Measurements from ENCODE around the gene GPR148. TPM values are rescaled to one million over a fixed set of nuclear protein-coding genes. Genes with fewer than 3 reads are reported as not detected.
"Not testable (repeated sequence)": the region's sequence is repeated elsewhere in the genome, so short reads cannot be mapped to it uniquely, and the experiment has no call there.

GPR148 gene, protein sequence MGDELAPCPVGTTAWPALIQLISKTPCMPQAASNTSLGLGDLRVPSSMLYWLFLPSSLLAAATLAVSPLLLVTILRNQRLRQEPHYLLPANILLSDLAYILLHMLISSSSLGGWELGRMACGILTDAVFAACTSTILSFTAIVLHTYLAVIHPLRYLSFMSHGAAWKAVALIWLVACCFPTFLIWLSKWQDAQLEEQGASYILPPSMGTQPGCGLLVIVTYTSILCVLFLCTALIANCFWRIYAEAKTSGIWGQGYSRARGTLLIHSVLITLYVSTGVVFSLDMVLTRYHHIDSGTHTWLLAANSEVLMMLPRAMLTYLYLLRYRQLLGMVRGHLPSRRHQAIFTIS
- total RNA-seq (2014; rRNA removed; shearing (Covaris generic)) = not detected in 2 replicates
- polyA plus RNA-seq (2014; cell fraction: nucleus; rRNA removed) = not detected in 2 replicates

GRCh38 chr2:130728549-130729316 lies at the start of gene GPR148:
Gene GPR148, plus strand, starts transcription at chr2:130729070. Its CDS starts 82 bp downstream, at chr2:130729152.
- no peak for DNase-seq (ENCODE audit: extremely low read depth, low read depth)

GRCh38 chr2:130692041-130692770 lies 36.7 kb upstream of the GPR148 start:
- DNase-seq (ENCODE audit: extremely low read depth, low read depth) = not testable (repeated sequence)

- DNase-seq (ENCODE audit: extremely low read depth, low read depth) = peak; percentile 59
Measured at GRCh38 chr2:130693474-130693873, 35.4 kb upstream of the GPR148 start.

DNA sequence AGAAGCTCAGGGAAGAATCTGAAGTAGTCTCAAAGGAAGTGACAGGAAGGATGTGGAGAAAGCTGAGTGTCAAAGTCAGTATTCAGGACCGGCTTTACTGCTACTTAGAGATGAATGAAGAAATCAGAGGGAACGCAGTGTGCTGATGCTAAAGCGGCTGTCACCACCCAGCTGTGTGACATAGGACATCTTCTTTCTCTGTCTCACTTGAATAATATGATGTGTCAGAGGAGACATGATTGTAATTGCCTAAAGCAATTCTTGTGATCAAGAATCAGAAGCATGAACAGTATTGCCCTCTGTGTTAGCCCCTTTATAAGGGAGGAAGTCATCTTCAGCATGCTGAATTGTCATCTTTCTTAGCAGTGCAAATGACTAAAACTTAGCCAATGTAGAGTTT lies 25.6 kb upstream of the GPR148 start:
- not testable (repeated sequence) for DNase-seq (ENCODE audit: extremely low read depth, low read depth)

- not testable (repeated sequence) for DNase-seq (ENCODE audit: extremely low read depth, low read depth)
Measured at GRCh38 chr2:130714795-130715194, 14.1 kb upstream of the GPR148 start.

- no peak for DNase-seq (ENCODE audit: extremely low read depth, low read depth)
Measured at GRCh38 chr2:130720036-130720435, 8.8 kb upstream of the GPR148 start.

- no peak for DNase-seq (ENCODE audit: extremely low read depth, low read depth)
Measured at GRCh38 chr2:130720528-130720927, 8.3 kb upstream of the GPR148 start.

DNA sequence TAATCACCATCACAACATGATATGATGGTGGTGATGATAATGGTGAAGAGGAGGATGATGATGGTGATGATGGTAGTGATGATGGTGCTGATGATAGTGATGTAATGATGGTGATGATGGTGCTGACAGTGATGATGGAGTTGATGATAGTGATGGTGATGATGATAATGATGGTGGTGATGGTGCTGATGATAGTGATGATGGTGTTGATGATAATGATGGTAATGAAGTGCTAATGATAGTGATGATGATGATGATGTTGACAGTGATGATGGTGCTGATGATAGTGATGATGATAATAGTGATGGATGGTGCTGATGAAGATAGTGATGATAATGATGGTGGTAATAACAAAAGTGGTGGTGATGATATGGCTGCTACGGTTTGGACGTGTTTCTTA lies 4.4 kb upstream of the GPR148 start:
- DNase-seq (ENCODE audit: extremely low read depth, low read depth) = no peak

DNA sequence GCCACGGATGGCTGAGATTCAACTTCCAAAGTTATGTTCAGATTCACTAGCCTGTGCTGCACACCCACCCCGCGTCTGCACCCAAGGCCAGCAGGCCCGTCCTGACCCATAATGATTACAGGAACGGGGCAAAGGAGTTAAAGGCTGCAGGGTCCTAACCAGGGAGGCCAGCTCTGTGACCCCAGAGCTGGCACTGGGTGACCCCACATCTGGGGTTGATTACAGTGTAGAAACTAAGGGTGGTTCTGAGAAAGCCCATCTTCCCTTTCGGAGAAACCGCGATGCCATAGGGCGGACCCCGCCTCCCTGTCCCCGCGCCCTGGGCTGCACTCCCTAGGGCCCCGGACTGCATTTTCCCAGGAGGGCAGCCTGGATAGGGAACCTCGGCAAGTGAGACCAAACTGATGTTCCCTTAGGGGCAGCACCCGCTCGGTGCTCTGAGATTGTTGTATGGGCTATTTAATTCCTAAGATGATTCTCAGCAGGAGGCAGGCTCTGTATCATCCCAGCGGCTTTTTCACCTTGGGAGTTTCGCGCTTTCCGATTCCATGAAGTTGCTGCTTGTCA lies 2.2 kb upstream of the GPR148 start:
- DNase-seq (ENCODE audit: extremely low read depth, low read depth) = no peak

- peak; percentile 80 for DNase-seq (ENCODE audit: extremely low read depth, low read depth)
Measured at GRCh38 chr2:130727286-130727924, 1.5 kb upstream of the GPR148 start.

DNA sequence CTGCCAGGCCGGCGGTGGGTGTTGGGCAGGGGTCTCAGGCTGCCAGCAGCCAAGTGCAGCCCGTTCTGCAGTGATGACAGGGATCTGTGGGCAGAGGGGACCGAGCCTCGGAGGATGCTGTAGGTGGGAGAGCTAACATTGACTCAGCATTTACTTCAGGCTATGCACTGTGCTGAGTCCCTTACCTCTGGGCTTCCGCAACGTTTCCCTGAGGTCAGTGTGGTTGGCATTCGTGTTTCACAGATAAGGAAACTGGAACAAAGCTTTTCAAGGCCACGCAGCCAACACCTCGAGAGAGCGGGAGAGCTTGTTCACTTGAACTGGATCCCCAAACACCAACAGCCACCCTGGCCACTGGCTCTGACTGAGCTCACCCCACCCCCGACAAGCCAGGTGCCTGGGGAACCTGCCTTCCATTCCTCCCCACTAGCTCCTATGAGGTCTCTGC lies 839 bp upstream of the GPR148 start:
- DNase-seq (ENCODE audit: extremely low read depth, low read depth) = no peak

- no peak for DNase-seq (ENCODE audit: extremely low read depth, low read depth)
Measured at GRCh38 chr2:130729322-130730299, 741 bp downstream of the GPR148 start.

- not testable (repeated sequence) for DNase-seq (ENCODE audit: extremely low read depth, low read depth)
Measured at GRCh38 chr2:130732257-130732656, 3.4 kb downstream of the GPR148 start.

GRCh38 chr2:130735200-130735599 lies 6.3 kb downstream of the GPR148 start:
- DNase-seq (ENCODE audit: extremely low read depth, low read depth) = no peak

DNA sequence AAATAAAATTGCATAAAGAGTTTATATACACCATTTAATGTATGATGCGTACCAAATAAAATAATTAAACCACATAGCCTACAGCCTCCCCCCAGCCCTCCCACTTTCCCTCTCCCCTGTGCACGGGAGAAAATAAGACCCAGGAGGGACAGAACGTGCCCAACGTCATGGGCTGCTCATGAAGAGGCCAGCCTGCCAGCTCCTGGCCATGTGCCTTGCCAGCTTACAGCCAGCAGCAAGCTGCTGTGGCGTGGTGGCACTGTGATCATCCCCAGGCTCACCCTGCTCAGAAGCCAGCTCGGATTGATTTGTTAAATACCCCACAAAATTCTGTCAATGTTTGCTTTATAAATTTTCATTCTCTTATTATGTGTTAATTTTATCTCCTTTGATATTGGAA lies 7.6 kb downstream of the GPR148 start:
- no peak for DNase-seq (ENCODE audit: extremely low read depth, low read depth)

- DNase-seq (ENCODE audit: extremely low read depth, low read depth) = no peak
Measured at GRCh38 chr2:130737592-130737991, 8.7 kb downstream of the GPR148 start.

GRCh38 chr2:130740671-130741070 lies 11.8 kb downstream of the GPR148 start:
- no peak for DNase-seq (ENCODE audit: extremely low read depth, low read depth)

- no peak for DNase-seq (ENCODE audit: extremely low read depth, low read depth)
Measured at GRCh38 chr2:130743278-130743677, 14.4 kb downstream of the GPR148 start.

All from NCI-H460 (cell line).